Brain pericyte (primary cell): Measurements from ENCODE around the gene SUOX.
"Not testable (repeated sequence)": the region's sequence is repeated elsewhere in the genome, so short reads cannot be mapped to it uniquely, and the experiment has no call there.

Experiments
- DNase-seq: peaks from one replicate; pipeline ENCODE4 v3.0.0-alpha.2; 2012; ENCODE audit warnings: low read depth, low spot score

SUOX gene

GRCh38 chr12:55983232-55983842 is 13.7 kb upstream of the SUOX start:
- no peak for DNase-seq

- DNase-seq: no peak
Measured at GRCh38 chr12:55984861-55985260, 12.2 kb upstream of the SUOX start.

GRCh38 chr12:55985341-55985740 is 11.7 kb upstream of the SUOX start:
- no peak for DNase-seq

- not testable (repeated sequence) for DNase-seq
Measured at GRCh38 chr12:55985976-55986375, 11.1 kb upstream of the SUOX start.

- no peak for DNase-seq
Measured at GRCh38 chr12:55991110-55991509, 6.0 kb upstream of the SUOX start.

- no peak for DNase-seq
Measured at GRCh38 chr12:55993230-55993853, 3.7 kb upstream of the SUOX start.

GRCh38 chr12:55995366-55995765 is 1.7 kb upstream of the SUOX start:
- DNase-seq: no peak

GRCh38 chr12:55996201-55996714 is 818 bp upstream of the SUOX start:
- no peak for DNase-seq

GRCh38 chr12:55997535-55997859 is 421 bp downstream of the SUOX start:
- no peak for DNase-seq

GRCh38 chr12:55999522-55999921 is 2.4 kb downstream of the SUOX start:
- not testable (repeated sequence) for DNase-seq

GRCh38 chr12:55999999-56000540 is 3.0 kb downstream of the SUOX start:
- not testable (repeated sequence) for DNase-seq

- no peak for DNase-seq
Measured at GRCh38 chr12:56001487-56002100, 4.5 kb downstream of the SUOX start.

GRCh38 chr12:56003376-56003775 is 6.3 kb downstream of the SUOX start:
- DNase-seq: not testable (repeated sequence)

- DNase-seq: no peak
Measured at GRCh38 chr12:56004211-56004610, 7.1 kb downstream of the SUOX start.

- no peak for DNase-seq
Measured at GRCh38 chr12:56007564-56008559, 10.8 kb downstream of the SUOX start.

GRCh38 chr12:56010111-56010570 is 13.1 kb downstream of the SUOX start:
- DNase-seq: no peak

- DNase-seq: no peak
Measured at GRCh38 chr12:56011509-56012090, 14.5 kb downstream of the SUOX start.

- DNase-seq: no peak
Measured at GRCh38 chr12:56013482-56013881, 16.4 kb downstream of the SUOX start.

GRCh38 chr12:56014205-56014604 is 17.1 kb downstream of the SUOX start:
- DNase-seq: no peak

- DNase-seq: no peak
Measured at GRCh38 chr12:56017181-56017580, 20.1 kb downstream of the SUOX start.

- DNase-seq: no peak
Measured at GRCh38 chr12:56018356-56018755, 21.3 kb downstream of the SUOX start.
